ACC112 (cell line): ENCODE measurements around the gene PSAP.
"Not testable (repeated sequence)": the region's sequence is repeated elsewhere in the genome, so short reads cannot be mapped to it uniquely, and the experiment has no call there.

ENCODE experiments used
- H2AFZ ChIP-seq: fragments of 200-600 bp; sonication (generic); one replicate; pipeline ENCODE4 v1.6.0; 2017; ENCODE audit warnings: antibody characterized with exemption, low read length; ENCODE audit not compliant: unreplicated experiment
- H3K27ac ChIP-seq: fragments of 200-600 bp; sonication (generic); 2 replicates; pipeline ENCODE4 v1.5.1; 2014; ENCODE audit warnings: low read depth, mild to moderate bottlenecking, antibody characterized with exemption, low read length, moderate library complexity
- H3K27me3 ChIP-seq: fragments of 200-600 bp; sonication (generic); 2 replicates; pipeline ENCODE4 v1.6.1; 2014; ENCODE audit warnings: mild to moderate bottlenecking, antibody characterized with exemption, low read length, moderate library complexity, mixed read lengths; ENCODE audit not compliant: insufficient read depth
- H3K36me3 ChIP-seq: fragments of 200-600 bp; sonication (generic); 2 replicates; pipeline ENCODE4 v1.6.1; 2016; ENCODE audit warnings: mild to moderate bottlenecking, antibody characterized with exemption, low read length, moderate library complexity, mixed read lengths; ENCODE audit not compliant: insufficient read depth
- H3K4me1 ChIP-seq: fragments of 200-600 bp; sonication (generic); one replicate; pipeline ENCODE4 v1.6.1; 2016; ENCODE audit warnings: low read length, mixed read lengths; ENCODE audit not compliant: insufficient read depth, unreplicated experiment, control insufficient read depth
- H3K4me3 ChIP-seq: fragments of 200-600 bp; sonication (generic); 2 replicates; pipeline ENCODE4 v1.5.1; 2014; ENCODE audit warnings: mild to moderate bottlenecking, low read depth, low read length
- H3K79me2 ChIP-seq: fragments of 200-600 bp; sonication (generic); one replicate; pipeline ENCODE4 v1.6.0; 2016; ENCODE audit warnings: low read length; ENCODE audit not compliant: control insufficient read depth, unreplicated experiment, insufficient read depth

PSAP gene

DNA sequence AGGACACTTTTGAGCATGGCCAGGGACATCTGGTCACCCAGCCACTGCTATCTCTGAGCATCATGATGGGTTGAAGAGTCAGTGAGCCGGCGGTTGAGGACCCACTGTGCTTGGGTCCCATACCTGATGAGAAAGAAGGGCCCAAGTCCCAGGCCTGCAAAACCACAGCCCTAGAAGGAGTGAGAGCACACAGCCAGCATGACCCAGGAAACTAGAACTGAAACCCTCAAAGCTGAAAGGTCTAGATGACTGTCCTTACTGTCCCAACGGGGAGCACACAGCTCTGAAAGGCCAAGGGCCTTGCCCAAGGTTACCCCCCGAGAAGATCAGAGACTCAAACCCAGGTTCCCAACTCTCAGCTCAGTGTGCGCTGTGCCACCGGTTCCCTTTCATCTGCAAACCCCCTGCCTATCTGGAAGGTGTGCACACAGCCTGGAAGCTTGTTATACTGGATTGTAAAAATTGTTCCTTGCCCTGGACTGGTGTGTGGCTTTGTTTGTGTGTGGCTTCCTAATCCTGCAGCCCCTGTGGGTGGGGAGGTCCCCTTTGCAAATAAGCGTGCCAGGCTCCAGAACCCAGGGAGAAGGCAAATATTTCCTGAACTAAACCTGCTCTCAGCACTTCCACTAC lies 22.6 kb upstream of the PSAP start:
- Histone ChIP-seq H2AFZ (no peak overlapping the region), H3K27ac (no peak overlapping the region), H3K79me2 (no peaks in the 10 kb centered on the region)

DNA sequence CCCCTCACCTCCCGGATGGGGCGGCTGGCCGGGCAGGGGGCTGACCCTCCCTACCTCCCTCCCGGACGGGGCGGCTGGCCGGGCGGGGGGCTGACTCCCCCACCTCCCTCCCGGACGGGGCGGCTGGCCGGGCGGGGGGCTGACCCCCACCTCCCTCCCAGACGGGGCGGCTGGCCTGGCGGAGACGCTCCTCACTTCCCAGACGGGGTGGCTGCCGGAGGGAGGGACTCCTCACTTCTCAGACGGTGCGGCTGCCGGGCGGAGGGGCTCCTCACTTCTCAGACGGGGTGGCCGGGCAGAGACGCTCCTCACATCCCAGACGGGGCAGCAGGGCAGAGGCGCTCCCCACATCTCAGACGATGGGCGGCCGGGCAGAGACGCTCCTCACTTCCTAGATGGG lies 18.6 kb upstream of the PSAP start:
- H3K36me3 ChIP-seq, H3K27ac ChIP-seq, H3K27me3 ChIP-seq, H3K79me2 ChIP-seq, H2AFZ ChIP-seq, H3K4me3 ChIP-seq: not testable (repeated sequence)
- H3K4me1 ChIP-seq: peaks cover 18% of the 10 kb centered on the region

More for the DNA sequence above, 22.6 kb upstream of the PSAP start:
- no peaks in the 10 kb centered on the region for H3K4me1 ChIP-seq
- H3K27me3 ChIP-seq: no peaks in the 10 kb centered on the region
- no peaks in the 10 kb centered on the region for H3K36me3 ChIP-seq
- no peak overlapping the region for H3K4me3 ChIP-seq

DNA sequence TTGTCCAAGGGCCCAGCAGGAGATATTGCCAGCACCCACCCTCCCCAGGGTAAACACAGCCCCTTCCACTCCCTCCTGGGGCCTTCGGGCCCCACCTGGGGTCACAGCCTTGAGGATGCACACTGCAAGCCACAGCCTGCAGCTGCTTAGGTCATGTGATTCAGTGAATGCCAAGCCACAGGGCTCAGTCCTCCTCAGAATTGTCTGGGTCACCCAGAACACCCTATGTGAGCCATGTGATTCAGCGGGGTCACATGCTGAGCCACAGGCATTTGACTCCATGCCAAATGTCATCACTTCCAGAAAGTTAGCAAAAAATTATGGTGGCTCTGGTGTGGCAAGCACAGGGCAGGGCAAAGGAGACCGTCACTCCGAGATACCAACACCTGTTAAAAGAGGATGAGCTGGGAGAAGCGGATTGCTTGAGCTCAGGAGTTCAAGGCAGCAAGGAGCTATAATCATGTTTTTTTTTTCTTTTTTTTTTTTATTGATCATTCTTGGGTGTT lies 17.2 kb upstream of the PSAP start:
- H3K4me3 ChIP-seq: no peak overlapping the region
- H3K4me1 ChIP-seq: peaks cover 20% of the 10 kb centered on the region
- H2AFZ ChIP-seq: no peak overlapping the region
- H3K36me3 ChIP-seq: no peaks in the 10 kb centered on the region
- no peaks in the 10 kb centered on the region for H3K27me3 ChIP-seq
- no peaks in the 10 kb centered on the region for H3K79me2 ChIP-seq
- H3K27ac ChIP-seq: no peak overlapping the region

DNA sequence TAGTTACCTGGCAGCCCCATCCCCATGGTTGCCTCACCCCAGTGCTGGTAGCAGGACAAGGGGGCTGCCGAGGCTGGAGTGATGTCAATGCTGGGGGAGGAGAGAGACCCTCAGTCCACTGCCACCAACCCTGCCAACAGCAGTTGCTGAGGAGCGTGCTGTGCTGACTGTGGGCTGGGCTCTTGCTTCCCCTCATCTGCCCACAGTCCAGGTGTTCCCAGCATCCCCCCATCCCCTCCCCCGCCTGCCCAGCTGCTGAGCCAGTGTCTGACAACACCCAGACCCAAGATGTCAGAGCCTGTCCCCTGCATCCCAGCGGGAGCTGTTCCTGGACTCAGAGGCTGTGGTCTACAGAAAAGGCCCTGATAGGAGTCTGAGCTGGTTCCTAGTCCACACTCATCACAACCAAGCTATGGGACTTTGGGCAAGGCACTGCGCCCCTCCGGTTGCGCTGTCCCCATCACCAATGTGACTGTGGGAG lies 14.6 kb upstream of the PSAP start:
- no peak overlapping the region for H3K4me3 ChIP-seq
- no peak overlapping the region for H2AFZ ChIP-seq
- H3K36me3 ChIP-seq: no peaks in the 10 kb centered on the region
- H3K79me2 ChIP-seq: no peaks in the 10 kb centered on the region
- H3K27ac ChIP-seq: no peak overlapping the region
- H3K27me3 ChIP-seq: no peaks in the 10 kb centered on the region
- H3K4me1 ChIP-seq: peaks cover 39% of the 10 kb centered on the region

DNA sequence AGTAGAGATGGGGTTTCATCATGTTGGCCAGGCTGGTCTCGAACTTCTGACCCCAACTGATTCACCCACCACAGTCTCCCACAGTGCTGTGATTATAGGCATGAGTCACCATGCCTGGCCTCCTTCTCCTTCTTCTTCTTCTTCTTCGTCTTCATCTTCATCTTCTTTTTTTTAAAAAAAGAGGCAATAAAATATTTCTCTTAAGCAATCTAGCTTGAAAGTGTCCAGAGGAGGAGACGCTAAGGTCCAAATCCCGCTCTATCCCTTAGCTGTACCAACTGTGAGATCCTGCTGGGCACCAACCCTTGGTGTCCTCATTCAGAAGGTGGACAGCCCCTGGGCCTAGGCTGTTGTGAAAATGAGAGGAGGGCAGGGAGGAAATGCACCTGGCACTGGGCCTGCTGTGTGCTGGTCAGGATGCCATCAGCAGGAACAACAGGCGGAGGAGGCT lies 13.9 kb upstream of the PSAP start:
- no peaks in the 10 kb centered on the region for H3K36me3 ChIP-seq
- H3K27me3 ChIP-seq: no peaks in the 10 kb centered on the region
- H3K79me2 ChIP-seq: no peaks in the 10 kb centered on the region
- H3K4me3 ChIP-seq: no peak overlapping the region
- H2AFZ ChIP-seq: no peak overlapping the region
- peaks cover 43% of the 10 kb centered on the region for H3K4me1 ChIP-seq
- H3K27ac ChIP-seq: peak overlapping the region; percentile 47; the same call in 1 of the 2 replicates

DNA sequence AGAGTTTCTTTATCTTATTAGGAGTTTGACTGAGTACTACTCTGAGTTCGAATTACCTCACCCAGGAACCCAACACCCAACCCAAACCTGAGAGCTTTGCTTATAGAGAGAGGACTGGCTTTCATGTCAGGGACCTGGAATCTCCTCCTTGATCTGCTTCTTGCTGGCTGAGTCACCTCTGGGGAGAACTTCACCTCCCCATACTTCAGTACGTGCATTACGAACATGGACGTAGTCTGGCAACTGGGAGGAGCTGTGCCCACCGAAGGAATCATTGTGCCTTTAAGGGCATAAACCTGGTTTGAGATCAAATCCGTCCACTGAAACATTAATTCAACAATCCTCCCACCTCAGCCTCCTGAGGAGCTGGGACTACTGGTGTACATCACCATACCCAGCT lies 12.2 kb upstream of the PSAP start:
- no peak overlapping the region for H3K27ac ChIP-seq
- no peak overlapping the region for H3K4me3 ChIP-seq
- H3K79me2 ChIP-seq: no peaks in the 10 kb centered on the region
- H2AFZ ChIP-seq: no peak overlapping the region
- H3K27me3 ChIP-seq: no peaks in the 10 kb centered on the region
- peaks cover 44% of the 10 kb centered on the region for H3K4me1 ChIP-seq
- no peaks in the 10 kb centered on the region for H3K36me3 ChIP-seq

DNA sequence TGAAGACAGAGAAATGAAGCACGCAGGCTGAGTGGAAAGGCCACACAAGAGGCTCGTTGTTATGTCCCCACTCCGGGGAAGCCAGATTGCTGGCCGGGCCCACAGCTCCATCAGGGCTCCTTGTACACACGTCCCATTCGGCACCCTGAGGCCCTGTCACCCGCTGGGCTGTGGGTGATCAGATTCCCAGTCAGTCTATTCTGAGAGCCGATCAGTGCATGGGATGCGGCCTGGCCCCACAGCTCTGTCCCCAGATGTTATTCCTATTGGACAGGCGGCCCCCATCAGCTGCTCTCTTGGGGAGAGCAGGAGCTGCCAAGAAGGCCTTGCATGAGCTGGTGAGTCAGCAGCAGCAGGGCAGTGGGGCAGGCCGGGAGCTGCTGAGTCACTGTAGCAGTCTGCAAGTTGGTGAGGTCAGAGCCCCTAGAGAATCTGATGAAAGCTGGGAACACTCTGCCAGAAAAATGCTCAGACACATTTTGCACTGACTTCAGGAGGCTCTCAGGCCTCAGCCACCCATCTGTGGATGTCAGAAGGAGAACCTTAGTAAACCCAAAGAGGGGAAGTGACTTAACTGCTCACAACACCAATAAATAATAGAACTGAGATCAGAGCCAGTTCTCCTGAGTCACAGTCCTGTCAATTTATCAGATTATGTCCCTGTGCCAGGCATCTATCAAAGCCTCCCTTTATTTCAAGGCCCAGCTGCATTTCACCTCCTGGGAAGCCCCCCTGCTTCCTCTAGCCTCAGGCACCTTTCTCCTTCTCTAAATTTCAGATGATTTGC lies 9.4 kb upstream of the PSAP start:
- Histone ChIP-seq H3K79me2 (no peaks in the 10 kb centered on the region), H3K4me1 (peaks cover 36% of the 10 kb centered on the region), H3K36me3 (no peaks in the 10 kb centered on the region), H3K4me3 (peak overlapping the region; percentile 17; the same call in 1 of the 2 replicates), H3K27me3 (no peaks in the 10 kb centered on the region), H2AFZ (no peak overlapping the region), H3K27ac (peak overlapping the region; percentile 99)

DNA sequence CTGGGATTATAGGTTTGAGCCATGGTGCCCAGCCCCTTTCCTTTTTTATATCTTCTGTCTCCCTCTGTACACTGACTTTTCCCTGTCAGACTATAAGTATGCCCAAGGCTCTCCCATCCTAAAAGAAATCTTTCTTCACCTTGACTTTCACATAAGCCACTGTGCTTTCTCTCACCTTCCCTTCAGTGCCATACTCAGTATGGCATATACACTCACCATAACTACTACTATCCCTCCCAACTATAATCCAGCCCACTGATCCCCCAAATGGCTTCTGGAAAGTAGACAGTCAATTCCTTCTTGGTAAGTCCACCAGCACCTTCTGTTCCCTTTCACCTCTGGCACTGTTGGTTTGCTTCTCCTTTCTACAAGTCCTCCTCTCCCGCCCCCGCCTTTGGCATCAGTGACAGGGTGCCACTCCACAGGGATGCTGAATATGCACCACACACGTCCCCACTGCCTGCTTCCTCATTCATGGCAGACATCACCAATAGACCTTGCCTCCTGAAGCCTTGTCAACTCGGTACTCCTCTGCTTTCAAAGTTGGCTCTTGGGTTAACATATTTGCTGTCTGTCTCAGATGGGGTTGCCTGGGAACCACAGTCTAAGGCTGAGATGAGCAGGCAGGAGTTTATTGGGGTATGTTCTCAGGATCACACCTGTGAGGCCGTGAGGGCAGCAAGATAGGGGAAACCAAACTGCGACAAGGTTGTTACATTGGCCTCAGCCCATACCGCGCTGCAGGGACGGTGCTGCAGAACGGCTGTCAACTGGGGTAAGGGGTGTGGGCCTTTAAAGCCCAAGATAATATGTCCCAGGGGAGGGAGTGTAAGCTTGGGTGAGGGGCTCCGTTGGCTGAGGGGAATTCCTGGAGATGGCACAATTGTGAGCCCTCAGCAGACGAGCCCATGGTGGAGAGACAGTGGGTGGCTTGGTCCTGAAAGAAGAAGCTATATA lies 7.2 kb upstream of the PSAP start:
- no peak overlapping the region for H3K4me3 ChIP-seq
- H2AFZ ChIP-seq: no peak overlapping the region
- no peaks in the 10 kb centered on the region for H3K79me2 ChIP-seq
- H3K36me3 ChIP-seq: no peaks in the 10 kb centered on the region
- H3K4me1 ChIP-seq: peaks cover 28% of the 10 kb centered on the region
- H3K27me3 ChIP-seq: no peaks in the 10 kb centered on the region
- no peak overlapping the region for H3K27ac ChIP-seq

DNA sequence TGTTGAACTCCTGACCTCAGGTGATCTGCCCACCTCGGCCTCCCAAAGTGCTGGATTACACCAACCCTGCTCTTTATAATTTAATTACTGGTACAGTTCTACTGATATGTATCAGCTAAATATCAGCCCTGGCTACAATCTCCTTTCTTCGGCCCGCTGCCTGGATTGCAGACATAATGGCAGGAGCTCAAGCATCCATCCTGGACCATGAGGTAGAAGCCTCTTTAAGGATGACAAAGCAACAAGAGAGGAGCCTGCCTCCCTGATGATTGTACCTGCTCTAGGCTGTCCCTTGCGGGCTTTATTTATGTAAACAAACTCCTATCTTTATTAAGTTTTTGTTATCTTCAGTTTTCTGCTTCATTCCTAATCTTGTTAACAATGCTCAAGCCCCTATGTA lies 5.6 kb upstream of the PSAP start:
- Histone ChIP-seq H3K4me3 (no peak overlapping the region), H3K4me1 (peaks cover 16% of the 10 kb centered on the region), H3K36me3 (no peaks in the 10 kb centered on the region), H3K27ac (no peak overlapping the region), H2AFZ (no peak overlapping the region), H3K79me2 (no peaks in the 10 kb centered on the region), H3K27me3 (no peaks in the 10 kb centered on the region)

DNA sequence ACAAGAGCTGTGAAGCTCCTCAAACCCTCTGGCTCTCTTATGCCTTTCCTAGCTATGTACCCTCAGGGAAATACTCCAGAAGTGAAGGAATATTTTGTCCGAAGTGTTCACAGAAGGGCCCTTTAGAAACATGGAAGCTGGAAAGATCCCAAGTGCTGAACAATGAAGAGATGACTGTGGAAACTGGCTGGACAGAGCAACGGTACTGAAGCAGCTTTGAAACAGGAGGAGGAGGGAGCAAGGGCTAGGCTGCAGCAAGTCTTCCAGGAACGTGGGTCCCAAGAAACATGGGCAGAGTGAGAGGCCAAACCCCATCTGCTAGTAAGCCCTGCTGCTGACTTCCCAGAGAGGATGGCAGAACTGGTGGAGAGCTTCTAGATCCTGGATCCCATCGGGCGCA lies 3.0 kb upstream of the PSAP start:
- Histone ChIP-seq H3K27ac (no peak overlapping the region), H3K4me1 (peaks cover 4% of the 10 kb centered on the region), H3K27me3 (no peaks in the 10 kb centered on the region), H3K79me2 (peaks cover 20% of the 10 kb centered on the region), H2AFZ (no peak overlapping the region), H3K4me3 (no peak overlapping the region), H3K36me3 (no peaks in the 10 kb centered on the region)
